GM21825 (cell line): ENCODE measurements around the gene CFAP206.

ENCODE experiments used
- ATAC-seq: cut with Tn5 transposase; IDR thresholded peaks from one replicate; pipeline ENCODE4 v1.9.1; 2021; ENCODE audit warnings: mild to moderate bottlenecking, moderate library complexity; ENCODE audit not compliant: unreplicated experiment

Gene CFAP206

DNA sequence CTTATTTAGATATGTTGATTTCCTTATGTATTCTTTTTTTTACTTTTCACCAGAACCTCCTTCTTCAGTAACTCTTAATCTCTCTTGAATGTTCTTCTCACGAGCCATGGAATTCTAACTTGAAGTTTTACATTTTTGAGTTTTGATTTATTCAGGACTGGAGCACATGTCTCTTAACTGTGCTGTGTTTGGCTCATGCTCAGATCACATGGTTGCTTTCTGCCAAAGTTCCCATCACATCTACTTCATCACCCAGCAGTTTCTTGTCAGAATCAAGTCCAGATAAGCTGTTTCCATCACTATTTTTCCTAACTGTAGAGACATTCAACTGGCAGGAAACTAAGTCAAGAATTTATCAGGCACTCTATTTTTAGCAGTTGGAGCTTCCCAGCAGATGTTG lies 96.7 kb downstream of the CFAP206 start:
- no peak for ATAC-seq
